Left lung (tissue), 10 donors: ENCODE data around the gene PPP1R27. TPM values are rescaled to one million over a fixed set of nuclear protein-coding genes. Genes with fewer than 3 reads are reported as not detected.

Experiments used
- ATAC-seq: fragments of 200-7000 bp; cut with Tn5 transposase; one replicate; pipeline ENCODE4 v1.9.1; 2020; ENCODE audit warnings: moderate library complexity
- DNase-seq, 4 donors: peaks; one replicate each; pipeline ENCODE4 v3.0.0-alpha.2; 2013 to 2020
- H3K27ac ChIP-seq, 2 donors: fragments of 200-600 bp; sonication (generic) in 1 of 2; one replicate each; pipeline versions ENCODE4 v1.5.0 to v1.8.0; 2020 to 2021
- H3K27me3 ChIP-seq, 2 donors: fragments of 200-600 bp; sonication (generic) in 1 of 2; one replicate each; pipeline versions ENCODE4 v1.5.0 to v1.8.0; 2020 to 2021
- H3K36me3 ChIP-seq, 2 donors: fragments of 200-600 bp; sonication (generic) in 1 of 2; one replicate each; pipeline versions ENCODE4 v1.5.0 to v1.8.0; 2020 to 2021
- H3K4me1 ChIP-seq, 2 donors: fragments of 200-600 bp; one replicate each; pipeline ENCODE4 v1.8.0; 2021
- H3K4me3 ChIP-seq, 2 donors: fragments of 200-600 bp; sonication (generic) in 1 of 2; one replicate each; pipeline versions ENCODE4 v1.5.0 to v1.8.0; 2020 to 2021; ENCODE audit warnings: mild to moderate bottlenecking in 1 of 2
- H3K9me3 ChIP-seq, 2 donors: fragments of 200-600 bp; sonication (generic) in 1 of 2; one replicate each; pipeline versions ENCODE4 v1.5.0 to v1.8.0; 2020 to 2021
- intact Hi-C, 2 donors: fragments of 100-400 bp; cut with DNase I; formaldehyde crosslinking; loops; one replicate each; pipeline versions ENCODE4 v1.11.2 to v1.14.2; 2022
- polyA plus RNA-seq, 6 donors: library from polyadenylated mRNA; unstranded; fragments of 120-200 nt; gene quantifications; one replicate each; pipeline ENCODE4 v1.2.1, GENCODE V29; 2013; ENCODE audit not compliant: insufficient read length in 6 of 6
- total RNA-seq, 2 donors: library from RNA; stranded (reverse); fragmentation: NEBNext Ultra II Directional; extraction: Animal tissue kit (Norgen Biotek cat#: 25700); gene quantifications; one replicate each; pipeline ENCODE4 v1.2.1, GENCODE V29; 2021
- TF ChIP-seq, protein P1 (sequence below), 2 donors: fragments of 200-600 bp; sonication (generic) in 1 of 2; IDR thresholded peaks; one replicate each; pipeline versions ENCODE4 v1.5.0 to v1.8.0; 2021; ENCODE audit warnings: antibody characterized with exemption in 2 of 2
- donor health status: DM: no; HTN: yes; CAD: no.
- donor health status: DM: no; HTN: no; CAD: no.

The PPP1R27 gene
- total and polyA plus RNA-seq, 8 donors = 0.11 to 0.28 TPM; not detected in 6

DNA sequence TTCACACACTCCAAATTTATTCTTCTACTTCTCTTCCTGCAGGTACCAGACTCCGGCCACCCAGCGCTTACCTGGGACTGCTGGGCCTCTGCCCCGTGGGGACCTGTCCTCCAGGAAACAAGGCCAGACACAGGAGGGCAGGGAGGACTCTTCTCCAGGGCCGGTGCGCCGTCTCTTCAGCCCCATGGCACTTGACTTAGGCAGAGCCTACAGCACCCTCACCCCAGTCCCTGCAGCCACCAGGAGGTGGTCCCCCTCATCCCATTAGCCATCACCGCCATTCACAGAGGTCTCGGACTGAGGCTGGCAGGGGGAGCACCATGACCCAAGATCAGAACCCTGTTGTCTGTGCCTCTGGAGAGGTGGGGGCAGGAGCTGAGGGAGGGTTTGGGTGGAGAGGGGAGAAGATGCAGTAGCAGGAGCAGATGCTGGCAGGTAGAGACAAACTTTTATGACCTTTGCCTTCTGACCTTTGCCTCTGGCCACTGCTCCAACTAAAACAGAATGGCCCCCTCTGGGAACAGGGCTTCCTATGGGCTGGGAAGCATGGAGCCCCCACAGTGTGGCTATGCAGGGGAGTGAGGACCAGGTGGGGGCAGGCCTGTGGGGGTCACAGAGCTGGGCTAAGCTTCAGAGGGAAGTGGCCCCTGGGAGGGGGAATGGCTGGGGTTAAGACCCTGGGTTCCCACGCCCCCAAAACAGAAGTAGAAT, 32.6 kb downstream of the PPP1R27 start:
- H3K4me1 ChIP-seq = peaks cover 0 to 18% of the 10 kb centered on the region in 2 donors
- no peak overlapping the region for H3K4me3 ChIP-seq
- ATAC-seq (no peak), DNase-seq (no peak)
- H3K36me3 ChIP-seq = no peaks in the 10 kb centered on the region
- no peak overlapping the region for H3K27ac ChIP-seq
- intact Hi-C loops = no loop called here
- peaks cover 33 to 79% of the 10 kb centered on the region in 2 donors for H3K27me3 ChIP-seq
- no peaks in the 10 kb centered on the region for H3K9me3 ChIP-seq
- TF ChIP-seq, protein P1, sequence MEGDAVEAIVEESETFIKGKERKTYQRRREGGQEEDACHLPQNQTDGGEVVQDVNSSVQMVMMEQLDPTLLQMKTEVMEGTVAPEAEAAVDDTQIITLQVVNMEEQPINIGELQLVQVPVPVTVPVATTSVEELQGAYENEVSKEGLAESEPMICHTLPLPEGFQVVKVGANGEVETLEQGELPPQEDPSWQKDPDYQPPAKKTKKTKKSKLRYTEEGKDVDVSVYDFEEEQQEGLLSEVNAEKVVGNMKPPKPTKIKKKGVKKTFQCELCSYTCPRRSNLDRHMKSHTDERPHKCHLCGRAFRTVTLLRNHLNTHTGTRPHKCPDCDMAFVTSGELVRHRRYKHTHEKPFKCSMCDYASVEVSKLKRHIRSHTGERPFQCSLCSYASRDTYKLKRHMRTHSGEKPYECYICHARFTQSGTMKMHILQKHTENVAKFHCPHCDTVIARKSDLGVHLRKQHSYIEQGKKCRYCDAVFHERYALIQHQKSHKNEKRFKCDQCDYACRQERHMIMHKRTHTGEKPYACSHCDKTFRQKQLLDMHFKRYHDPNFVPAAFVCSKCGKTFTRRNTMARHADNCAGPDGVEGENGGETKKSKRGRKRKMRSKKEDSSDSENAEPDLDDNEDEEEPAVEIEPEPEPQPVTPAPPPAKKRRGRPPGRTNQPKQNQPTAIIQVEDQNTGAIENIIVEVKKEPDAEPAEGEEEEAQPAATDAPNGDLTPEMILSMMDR (IDR thresholded peaks at IDR 0.05) = no peak

DNA sequence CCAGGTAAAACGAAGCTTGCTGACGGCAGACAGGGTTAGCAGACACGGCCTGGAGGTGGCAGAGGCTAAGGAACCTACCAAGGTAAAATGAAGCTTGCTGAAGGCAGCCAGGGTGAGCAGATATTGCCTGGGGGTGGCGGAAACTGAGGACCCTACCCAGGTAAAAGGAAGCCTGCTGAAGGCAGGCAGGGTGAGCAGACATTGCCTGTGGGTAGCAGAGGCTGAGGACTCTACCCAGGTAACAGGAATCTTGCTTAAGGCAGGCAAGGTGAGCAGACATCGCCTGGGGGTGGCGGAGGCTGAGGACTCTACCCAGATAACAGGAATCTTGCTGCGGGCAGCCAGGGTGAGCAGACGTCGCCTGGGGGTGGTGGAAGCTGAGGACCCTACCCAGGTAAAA, 33.5 kb downstream of the PPP1R27 start:
- DNase-seq (no peak), ATAC-seq (no peak)
- H3K9me3 ChIP-seq = no peaks in the 10 kb centered on the region
- intact Hi-C loops = no loop called here
- no peak overlapping the region for H3K4me3 ChIP-seq
- H3K27ac ChIP-seq = no peak overlapping the region
- peaks cover 0 to 18% of the 10 kb centered on the region in 2 donors for H3K4me1 ChIP-seq
- peaks cover 33 to 71% of the 10 kb centered on the region in 2 donors for H3K27me3 ChIP-seq
- TF ChIP-seq, protein P1 (IDR thresholded peaks at IDR 0.05) = no peak
- no peaks in the 10 kb centered on the region for H3K36me3 ChIP-seq

DNA sequence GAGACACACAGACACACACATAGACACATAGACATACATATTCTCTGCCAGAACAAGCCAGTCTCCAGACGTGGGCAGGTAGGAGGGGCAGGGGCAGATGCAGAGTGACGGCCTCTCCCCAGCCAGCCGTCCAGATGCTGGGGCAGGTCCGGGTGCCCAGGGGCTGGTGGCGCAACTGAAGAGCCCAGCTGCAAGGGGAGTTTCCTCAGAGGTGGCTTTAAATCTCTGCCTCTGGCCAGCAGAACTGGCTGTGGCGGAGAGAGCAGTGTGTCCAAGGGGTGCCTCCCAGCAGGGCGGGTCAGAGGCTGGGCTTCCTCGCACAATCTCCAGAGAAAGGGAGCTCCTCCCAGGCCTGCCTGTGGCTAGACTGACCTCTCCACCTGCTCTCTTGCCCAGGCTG, 40.3 kb downstream of the PPP1R27 start:
- DNase-seq (peak in 1 of 4 donors; percentile 80), ATAC-seq (peak; percentile 100)
- H3K27ac ChIP-seq = no peak overlapping the region
- H3K4me1 ChIP-seq = no peaks in the 10 kb centered on the region
- TF ChIP-seq, protein P1 (IDR thresholded peaks at IDR 0.05) = no peak
- intact Hi-C loops = no loop called here
- H3K4me3 ChIP-seq = no peak overlapping the region
- no peaks in the 10 kb centered on the region for H3K9me3 ChIP-seq
- H3K27me3 ChIP-seq = peaks cover 0 to 9% of the 10 kb centered on the region in 2 donors
- no peaks in the 10 kb centered on the region for H3K36me3 ChIP-seq

DNA sequence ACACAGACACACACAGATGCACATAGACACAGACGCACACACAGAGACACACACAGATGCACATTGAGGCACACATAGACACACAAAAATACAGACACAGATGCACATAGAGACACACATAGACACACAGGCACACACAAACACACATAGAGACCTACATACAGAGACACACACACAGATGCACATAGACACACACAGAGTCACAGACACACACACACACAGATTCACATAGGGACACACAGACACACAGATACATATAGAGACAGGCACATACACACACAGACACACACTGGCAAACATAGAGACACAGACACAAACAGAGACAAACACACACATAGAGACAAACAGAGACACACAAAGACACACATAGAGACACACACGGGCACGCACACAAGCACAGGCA, 40.8 kb downstream of the PPP1R27 start:
- intact Hi-C loops = no loop called here
- ATAC-seq (no peak), DNase-seq (no peak)
- peaks cover 0 to 6% of the 10 kb centered on the region in 2 donors for H3K27me3 ChIP-seq
- H3K9me3 ChIP-seq = no peaks in the 10 kb centered on the region
- TF ChIP-seq, protein P1 (IDR thresholded peaks at IDR 0.05) = no peak
- H3K27ac ChIP-seq = no peak overlapping the region
- no peak overlapping the region for H3K4me3 ChIP-seq
- H3K36me3 ChIP-seq = no peaks in the 10 kb centered on the region
- H3K4me1 ChIP-seq = no peaks in the 10 kb centered on the region

DNA sequence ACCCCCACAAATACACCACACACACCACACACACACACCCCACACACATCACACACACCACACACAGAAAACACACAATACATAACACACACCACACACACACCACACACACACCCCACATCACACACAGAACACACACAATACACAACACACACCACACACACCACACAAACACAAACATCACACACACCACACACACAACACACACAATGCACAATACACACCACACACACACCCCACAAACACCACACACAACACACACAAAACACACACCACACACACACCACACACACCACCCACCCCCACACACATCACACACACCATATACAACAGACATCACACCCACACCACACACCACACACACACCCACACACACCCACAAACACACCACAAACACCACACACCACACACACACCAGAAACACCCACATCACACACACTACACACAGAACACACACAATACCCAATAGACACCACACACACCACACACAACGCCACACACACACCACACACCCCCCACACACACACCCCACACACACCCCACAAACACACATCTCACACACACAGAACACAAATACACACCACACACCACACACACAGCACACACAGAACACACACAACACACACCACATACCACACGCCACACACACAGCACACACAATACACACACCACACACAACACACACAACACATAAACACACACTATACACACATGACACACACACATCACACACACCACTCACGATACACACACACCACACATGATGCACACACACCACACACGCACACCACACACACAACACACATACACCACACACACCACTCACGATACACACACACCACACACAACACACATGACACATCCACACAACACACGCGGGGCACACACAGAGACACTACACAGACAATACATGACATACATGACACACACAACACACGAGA, 41.9 kb downstream of the PPP1R27 start:
- Histone ChIP-seq H3K27ac (no peak overlapping the region), H3K36me3 (no peaks in the 10 kb centered on the region), H3K9me3 (no peaks in the 10 kb centered on the region), H3K4me3 (no peak overlapping the region), H3K4me1 (no peaks in the 10 kb centered on the region), H3K27me3 (peaks cover 0 to 6% of the 10 kb centered on the region in 2 donors)
- DNase-seq = no peak
- intact Hi-C loops = no loop called here
- TF ChIP-seq, protein P1 (IDR thresholded peaks at IDR 0.05) = no peak
- ATAC-seq = no peak
